Neural cell (in vitro differentiated cells): ENCODE measurements around the gene CLEC1B. TPM values are rescaled to one million over a fixed set of nuclear protein-coding genes. Genes with fewer than 3 reads are reported as not detected.

Experiments
- H2AFZ ChIP-seq: fragments of 200-600, 300-800 bp; sonication (generic), shearing (Covaris generic); 2 replicates; pipeline ENCODE4 v1.6.0; 2014; ENCODE audit warnings: low read depth, mild to moderate bottlenecking, antibody characterized with exemption, low read length, moderate library complexity
- H3F3A ChIP-seq: fragments of 200-600 bp; shearing (Covaris generic); 2 replicates; pipeline ENCODE4 v1.6.1; 2016; ENCODE audit warnings: mild to moderate bottlenecking, moderate library complexity, mixed read lengths, antibody characterized with exemption, low read length; ENCODE audit not compliant: insufficient read depth, poor library complexity, severe bottlenecking
- H3K27ac ChIP-seq: fragments of 200-600, 300-800 bp; sonication (generic), shearing (Covaris generic); 2 replicates; pipeline ENCODE4 v1.5.1; 2014; ENCODE audit warnings: mild to moderate bottlenecking, low read length, moderate library complexity
- H3K27me3 ChIP-seq: fragments of 300-800, 200-600 bp; sonication (generic), shearing (Covaris generic); 2 replicates; pipeline ENCODE4 v1.6.0; 2014; ENCODE audit warnings: mild to moderate bottlenecking, low read depth, low read length, moderate library complexity; ENCODE audit not compliant: insufficient read depth
- H3K36me3 ChIP-seq: fragments of 300-800, 200-600 bp; sonication (generic), shearing (Covaris generic); 2 replicates; pipeline ENCODE4 v1.5.1; 2014; ENCODE audit warnings: mild to moderate bottlenecking, antibody characterized with exemption, low read length, moderate library complexity; ENCODE audit not compliant: insufficient read depth
- H3K4me2 ChIP-seq: fragments of 300-800, 200-600 bp; sonication (generic), shearing (Covaris generic); 2 replicates; pipeline ENCODE4 v1.6.0; 2014; ENCODE audit warnings: mild to moderate bottlenecking, low read length
- H3K4me3 ChIP-seq: fragments of 300-800, 200-600 bp; sonication (generic), shearing (Covaris generic); 2 replicates; pipeline ENCODE4 v1.5.1; 2014; ENCODE audit warnings: mild to moderate bottlenecking, low read length, moderate library complexity
- H3K79me2 ChIP-seq: fragments of 200-600 bp; shearing (Covaris generic); replicated peaks from 2 replicates; pipeline ENCODE4 v1.6.0; 2014; ENCODE audit warnings: mild to moderate bottlenecking, low read length, moderate library complexity; ENCODE audit not compliant: insufficient read depth
- H3K9ac ChIP-seq: fragments of 300-800, 200-600 bp; sonication (generic), shearing (Covaris generic); 2 replicates; pipeline ENCODE4 v1.6.1; 2016; ENCODE audit warnings: mild to moderate bottlenecking, low read length, mixed read lengths
- H3K9me2 ChIP-seq: fragments of 200-600 bp; shearing (Covaris generic); 2 replicates; pipeline ENCODE4 v1.6.1; 2016; ENCODE audit warnings: mild to moderate bottlenecking, low read length, mixed read lengths; ENCODE audit not compliant: insufficient read depth
- H3K9me3 ChIP-seq: fragments of 200-600, 300-800 bp; sonication (generic), shearing (Covaris generic); 2 replicates; pipeline ENCODE4 v1.6.1; 2016; ENCODE audit warnings: mild to moderate bottlenecking, mixed run types, low read length, moderate library complexity, mixed read lengths
- H4K20me1 ChIP-seq: fragments of 200-600 bp; shearing (Covaris generic); 2 replicates; pipeline ENCODE4 v1.6.1; 2016; ENCODE audit warnings: mild to moderate bottlenecking, mixed run types; ENCODE audit not compliant: insufficient read depth
- EP300 ChIP-seq: fragments of 450-650 bp; conservative IDR thresholded peaks from 2 replicates; pipeline ENCODE4 v1.6.1; 2014; ENCODE audit warnings: antibody characterized with exemption, mild to moderate bottlenecking, moderate library complexity; ENCODE audit not compliant: poor library complexity, severe bottlenecking
- EZH2 ChIP-seq: fragments of 200-600, 300-800 bp; shearing (Covaris generic), sonication (generic); IDR thresholded peaks from 2 replicates; pipeline ENCODE4 v1.6.1; 2014; ENCODE audit warnings: antibody characterized with exemption, low read length, borderline replicate concordance, mild to moderate bottlenecking; ENCODE audit not compliant: insufficient read depth, poor library complexity, severe bottlenecking
- MXI1 ChIP-seq: fragments of 450-650 bp; conservative IDR thresholded peaks from 2 replicates; pipeline ENCODE4 v1.6.1; 2014; ENCODE audit warnings: antibody characterized with exemption, mild to moderate bottlenecking; ENCODE audit not compliant: poor library complexity, severe bottlenecking
- POLR2AphosphoS5 ChIP-seq: IDR thresholded peaks from 2 replicates; pipeline ENCODE4 v1.6.1; 2012
- RAD21 ChIP-seq: fragments of 450-650 bp; conservative IDR thresholded peaks from 2 replicates; pipeline ENCODE4 v1.6.1; 2014; ENCODE audit warnings: antibody characterized with exemption, mild to moderate bottlenecking, moderate library complexity
- SMC3 ChIP-seq: fragments of 450-650 bp; conservative IDR thresholded peaks from 2 replicates; pipeline ENCODE4 v1.6.1; 2014; ENCODE audit warnings: antibody characterized with exemption, mild to moderate bottlenecking, moderate library complexity; ENCODE audit not compliant: poor library complexity
- TAF1 ChIP-seq: IDR thresholded peaks from 2 replicates; pipeline ENCODE4 v1.6.1; 2012; ENCODE audit warnings: low read depth
- polyA plus RNA-seq: library from polyadenylated mRNA; depleted of rRNA; stranded (reverse); fragments of >200 nt; gene quantifications from 2 replicates; pipeline ENCODE4 v1.2.3, GENCODE V29; 2014
- TF ChIP-seq, protein P1 (sequence below): fragments of 450-650 bp; IDR thresholded peaks from 2 replicates; pipeline ENCODE4 v1.5.1; 2014; ENCODE audit warnings: antibody characterized with exemption, mild to moderate bottlenecking, moderate library complexity; ENCODE audit not compliant: poor library complexity, severe bottlenecking

CLEC1B gene
- polyA plus RNA-seq, 1 donor from 2014 or later = not detected

DNA sequence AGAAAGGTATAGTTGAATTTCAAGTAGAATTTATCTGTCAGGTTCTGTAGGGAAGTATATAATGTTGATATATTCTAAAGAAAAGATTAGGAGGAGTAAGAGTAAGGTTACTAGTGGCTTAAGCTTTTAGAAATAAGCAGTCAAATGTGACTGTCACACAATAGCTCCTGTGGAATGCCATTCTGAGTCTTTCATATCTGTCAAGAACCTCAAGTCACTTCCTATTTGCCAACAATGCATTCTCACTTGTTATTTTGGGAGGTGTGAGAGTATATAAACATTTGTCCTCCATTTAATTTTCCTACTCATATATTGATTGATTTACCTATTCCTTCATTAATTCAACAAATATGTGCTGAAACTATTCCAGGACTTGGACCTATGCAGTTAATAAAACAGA, 43.2 kb upstream of the CLEC1B start:
- Histone ChIP-seq H3K9me3 (no peaks in the 10 kb centered on the region), H3K4me3 (no peak overlapping the region), H3K27me3 (no peaks in the 10 kb centered on the region), H2AFZ (no peak overlapping the region), H3F3A (no peaks in the 10 kb centered on the region), H3K79me2 (no peaks in the 10 kb centered on the region), H3K36me3 (no peaks in the 10 kb centered on the region), H4K20me1 (no peaks in the 10 kb centered on the region), H3K4me2 (no peak overlapping the region), H3K9me2 (no peaks in the 10 kb centered on the region), H3K9ac (no peak overlapping the region), H3K27ac (no peak overlapping the region)
- TF ChIP-seq EP300 (peak; percentile 30), EZH2 (no peak)

DNA sequence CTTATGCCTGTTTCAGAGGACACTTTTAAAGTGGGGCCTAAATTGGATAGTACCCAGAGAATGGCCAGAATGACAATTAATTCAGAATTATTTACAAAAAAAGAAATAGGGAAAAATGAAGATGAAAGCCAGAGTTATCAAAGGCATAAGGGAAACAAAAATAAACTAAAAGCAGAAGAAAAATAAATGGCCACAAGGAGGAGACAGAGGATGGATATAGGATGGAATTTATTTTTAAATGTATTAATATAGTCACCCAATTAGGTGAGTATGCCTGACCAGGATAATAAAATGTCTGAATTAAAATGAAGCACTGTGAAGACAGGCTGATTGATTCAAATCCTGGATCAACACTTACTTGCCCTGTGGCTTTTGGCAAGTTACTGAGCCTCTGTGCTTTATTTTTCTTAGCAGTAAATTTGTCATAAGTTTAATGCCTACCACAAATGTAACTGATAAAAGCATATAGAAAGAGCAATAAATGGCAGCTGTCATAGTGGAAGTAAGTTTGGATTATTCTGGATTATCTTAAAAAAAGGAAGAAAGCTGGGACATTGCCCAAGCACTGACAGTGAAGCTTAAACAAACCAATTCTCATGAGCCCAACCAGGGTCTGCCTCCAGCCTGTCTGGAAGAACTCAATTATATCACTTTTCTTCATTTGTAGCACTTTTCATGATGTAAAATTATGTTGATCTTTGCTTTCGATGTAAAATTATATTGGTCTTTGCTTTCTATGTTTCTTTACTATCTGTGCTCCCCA, 35.0 kb upstream of the CLEC1B start:
- Histone ChIP-seq H3K4me3 (no peak overlapping the region), H4K20me1 (no peaks in the 10 kb centered on the region), H3K27ac (no peak overlapping the region), H3K4me2 (no peak overlapping the region), H3K9me3 (no peaks in the 10 kb centered on the region), H3K79me2 (no peaks in the 10 kb centered on the region), H3K9ac (no peak overlapping the region), H2AFZ (no peak overlapping the region), H3K36me3 (no peaks in the 10 kb centered on the region), H3K27me3 (no peaks in the 10 kb centered on the region), H3F3A (no peaks in the 10 kb centered on the region), H3K9me2 (no peaks in the 10 kb centered on the region)
- no peak for TF ChIP-seq TAF1
- peak; percentile 69 for TF ChIP-seq RAD21
- TF ChIP-seq, protein P1, sequence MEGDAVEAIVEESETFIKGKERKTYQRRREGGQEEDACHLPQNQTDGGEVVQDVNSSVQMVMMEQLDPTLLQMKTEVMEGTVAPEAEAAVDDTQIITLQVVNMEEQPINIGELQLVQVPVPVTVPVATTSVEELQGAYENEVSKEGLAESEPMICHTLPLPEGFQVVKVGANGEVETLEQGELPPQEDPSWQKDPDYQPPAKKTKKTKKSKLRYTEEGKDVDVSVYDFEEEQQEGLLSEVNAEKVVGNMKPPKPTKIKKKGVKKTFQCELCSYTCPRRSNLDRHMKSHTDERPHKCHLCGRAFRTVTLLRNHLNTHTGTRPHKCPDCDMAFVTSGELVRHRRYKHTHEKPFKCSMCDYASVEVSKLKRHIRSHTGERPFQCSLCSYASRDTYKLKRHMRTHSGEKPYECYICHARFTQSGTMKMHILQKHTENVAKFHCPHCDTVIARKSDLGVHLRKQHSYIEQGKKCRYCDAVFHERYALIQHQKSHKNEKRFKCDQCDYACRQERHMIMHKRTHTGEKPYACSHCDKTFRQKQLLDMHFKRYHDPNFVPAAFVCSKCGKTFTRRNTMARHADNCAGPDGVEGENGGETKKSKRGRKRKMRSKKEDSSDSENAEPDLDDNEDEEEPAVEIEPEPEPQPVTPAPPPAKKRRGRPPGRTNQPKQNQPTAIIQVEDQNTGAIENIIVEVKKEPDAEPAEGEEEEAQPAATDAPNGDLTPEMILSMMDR = peak; percentile 66
- peak; percentile 70 for TF ChIP-seq SMC3

DNA sequence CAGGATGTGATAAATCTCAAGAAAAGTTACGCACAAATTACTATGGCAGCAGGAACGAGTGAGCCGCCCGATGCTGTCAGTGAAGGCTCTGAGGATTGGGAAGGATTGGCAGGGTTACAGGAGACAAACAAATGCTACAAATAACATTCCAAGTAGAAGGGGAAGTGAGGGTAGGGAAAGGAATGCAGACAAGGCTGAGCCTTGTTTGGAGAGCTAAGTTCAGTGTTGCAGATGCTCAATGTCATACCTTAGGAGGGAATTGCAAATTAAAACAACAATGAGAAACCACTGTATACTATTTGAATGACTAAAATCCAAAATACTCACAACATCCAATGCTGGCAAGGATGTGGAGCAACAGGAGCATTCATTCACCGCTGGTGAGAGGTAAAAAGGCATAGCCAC, 32.9 kb upstream of the CLEC1B start:
- H3K4me2 ChIP-seq = no peak overlapping the region
- no peak for TF ChIP-seq SMC3
- TF ChIP-seq POLR2AphosphoS5 = no peak
- no peak for TF ChIP-seq MXI1
- TF ChIP-seq EP300 = no peak
- H3K9ac ChIP-seq = no peak overlapping the region
- no peaks in the 10 kb centered on the region for H3K36me3 ChIP-seq
- no peaks in the 10 kb centered on the region for H3F3A ChIP-seq
- no peak overlapping the region for H3K27ac ChIP-seq
- no peaks in the 10 kb centered on the region for H4K20me1 ChIP-seq
- H3K9me2 ChIP-seq = no peaks in the 10 kb centered on the region
- H3K4me3 ChIP-seq = no peak overlapping the region
- H2AFZ ChIP-seq = no peak overlapping the region
- no peaks in the 10 kb centered on the region for H3K79me2 ChIP-seq
- H3K27me3 ChIP-seq = no peaks in the 10 kb centered on the region
- H3K9me3 ChIP-seq = no peaks in the 10 kb centered on the region
